HCT116 (cell line): ENCODE data around the gene GLYR1. TPM values are rescaled to one million over a fixed set of nuclear protein-coding genes. Genes with fewer than 3 reads are reported as not detected.

Experiments
- ATAC-seq: fragments of 200-7000 bp; cut with Tn5 transposase; 2 replicates; pipeline ENCODE4 v1.9.1; 2020; ENCODE audit warnings: mild to moderate bottlenecking, moderate library complexity
- BruUV-seq: library from RNA; stranded (reverse); fragments of 400-500 nt; replicated peaks from 2 replicates; lab custom pipeline; 2021; lab: Mats Ljungman, UMichigan
- CTCF ChIA-PET: fragments of 300-600 bp; sonication (Branson Sonifier 250); formaldehyde crosslinking; loops from one replicate; lab custom pipeline; 2021; ENCODE audit warnings: antibody characterized with exemption; lab: Charles Lee
- POLR2A ChIA-PET: fragments of 300-600, 350-600 bp; sonication (Branson Sonifier 250); formaldehyde crosslinking; loops from one replicate; lab custom pipeline; 2021; ENCODE audit warnings: antibody characterized with exemption; lab: Charles Lee
- RAD21 ChIA-PET, 2 experiments: fragments of 300-600 bp; sonication (Branson Sonifier 250); formaldehyde crosslinking; loops; one replicate each; lab custom pipeline; 2023; ENCODE audit warnings: low total read pairs in 2 of 2; ENCODE audit not compliant: uncharacterized antibody in 2 of 2, unreplicated experiment in 2 of 2, low non-redundant PET in 1 of 2; lab: Charles Lee
- DNase-seq: peaks from one replicate; pipeline ENCODE4 v3.0.0-alpha.2; 2010; ENCODE audit warnings: low read depth, low spot score
- H2AFZ ChIP-seq: fragments of 200-600 bp; shearing (Covaris generic), sonication (generic); 2 replicates; pipeline ENCODE4 v1.6.1; 2017; ENCODE audit warnings: low read depth, mixed run types, mixed read lengths, antibody characterized with exemption, low read length; ENCODE audit not compliant: poor library complexity, severe bottlenecking
- H3K27ac ChIP-seq: 2 replicates; pipeline ENCODE4 v1.5.1; 2012; ENCODE audit warnings: low read depth, low read length
- H3K27me3 ChIP-seq: fragments of 200-600 bp; sonication (generic); 2 replicates; pipeline ENCODE4 v1.6.1; 2016; ENCODE audit warnings: mixed run types, low read length, mixed read lengths; ENCODE audit not compliant: insufficient read depth
- H3K36me3 ChIP-seq, 2 experiments: fragments of 200-500 bp in 1 of 2; fragments of 200-600 bp in 1 of 2; sonication (Bioruptor generic) in 1 of 2; sonication (generic) in 1 of 2; 2 replicates each; pipeline versions ENCODE4 v1.5.1 to v1.6.1; 2014 to 2016; ENCODE audit warnings: low read length in 2 of 2, inconsistent platforms in 1 of 2, mixed read lengths in 1 of 2, mixed run types in 1 of 2; ENCODE audit not compliant: insufficient read depth in 2 of 2, control insufficient read depth in 1 of 2
- H3K4me1 ChIP-seq, 2 experiments: fragments of 200-600 bp in 1 of 2; sonication (generic) in 1 of 2; 2 replicates each; pipeline versions ENCODE4 v1.5.1 to v1.6.1; 2012 to 2017; ENCODE audit warnings: low read length in 2 of 2, inconsistent platforms in 1 of 2, mild to moderate bottlenecking in 1 of 2, mixed read lengths in 1 of 2, mixed run types in 1 of 2, moderate library complexity in 1 of 2; ENCODE audit not compliant: insufficient read depth in 2 of 2, control insufficient read depth in 1 of 2
- H3K4me2 ChIP-seq: fragments of 200-600 bp; sonication (generic); 2 replicates; pipeline ENCODE4 v1.6.1; 2017; ENCODE audit warnings: mixed run types, low read length, mixed read lengths
- H3K4me3 ChIP-seq, 2 experiments: fragments of 200-600 bp in 1 of 2; sonication (generic) in 1 of 2; replicated peaks in 1 of 2; 2 replicates each; pipeline ENCODE4 v1.5.1; 2011 to 2016; ENCODE audit warnings: low read length in 2 of 2, control low read depth in 1 of 2, low read depth in 1 of 2, mild to moderate bottlenecking in 1 of 2, mixed read lengths in 1 of 2, mixed run types in 1 of 2
- H3K79me2 ChIP-seq: fragments of 200-600 bp; sonication (generic); 2 replicates; pipeline ENCODE4 v1.6.1; 2017; ENCODE audit warnings: mild to moderate bottlenecking, mixed run types, low read length, moderate library complexity, mixed read lengths; ENCODE audit not compliant: insufficient read depth
- H3K9ac ChIP-seq: fragments of 200-600 bp; sonication (generic); 2 replicates; pipeline ENCODE4 v1.6.1; 2016; ENCODE audit warnings: low read length, mixed read lengths
- H3K9me2 ChIP-seq: fragments of 200-600 bp; sonication (generic), shearing (Covaris generic); 2 replicates; pipeline ENCODE4 v1.6.1; 2017; ENCODE audit warnings: mixed run types, mild to moderate bottlenecking, moderate library complexity; ENCODE audit not compliant: insufficient read depth
- H3K9me3 ChIP-seq, 2 experiments: fragments of 200-500 bp in 1 of 2; fragments of 200-600 bp in 1 of 2; sonication (Bioruptor generic) in 1 of 2; sonication (generic) in 1 of 2; 2 replicates each; pipeline ENCODE4 v1.6.1; 2014 to 2017; ENCODE audit warnings: low read length in 2 of 2, mixed read lengths in 2 of 2, inconsistent platforms in 1 of 2, low read depth in 1 of 2, mild to moderate bottlenecking in 1 of 2, mixed run types in 1 of 2, moderate library complexity in 1 of 2; ENCODE audit not compliant: control insufficient read depth in 1 of 2, insufficient read depth in 1 of 2
- H4K20me1 ChIP-seq: fragments of 200-600 bp; sonication (generic), shearing (Covaris generic); 2 replicates; pipeline ENCODE4 v1.6.1; 2017; ENCODE audit warnings: mixed run types, mild to moderate bottlenecking, moderate library complexity; ENCODE audit not compliant: insufficient read depth
- EGR1 ChIP-seq: IDR thresholded peaks from 2 replicates; pipeline ENCODE4 v1.6.1; 2012; ENCODE audit warnings: low read depth
- EZH2 ChIP-seq: fragments of 200-600 bp; sonication (generic); IDR thresholded peaks from 2 replicates; pipeline ENCODE4 v1.6.1; 2017; ENCODE audit warnings: antibody characterized with exemption, mixed run types
- EZH2phosphoT487 ChIP-seq: fragments of 200-600 bp; IDR thresholded peaks from 2 replicates; pipeline ENCODE4 v1.6.1; 2018; ENCODE audit warnings: antibody characterized with exemption, borderline replicate concordance
- FOSL1 ChIP-seq: IDR thresholded peaks from 2 replicates; pipeline ENCODE4 v1.6.1; 2012; ENCODE audit warnings: low read depth
- JUND ChIP-seq: IDR thresholded peaks from 2 replicates; pipeline ENCODE4 v1.6.1; 2012
- POLR2AphosphoS5 ChIP-seq: IDR thresholded peaks from 2 replicates; pipeline ENCODE4 v1.6.1; 2011; ENCODE audit warnings: mild to moderate bottlenecking, low read depth, low read length, moderate library complexity
- ZBTB33 ChIP-seq: IDR thresholded peaks from 2 replicates; pipeline ENCODE4 v1.6.1; 2011; ENCODE audit warnings: mild to moderate bottlenecking, low read length, moderate library complexity; ENCODE audit not compliant: insufficient replicate concordance; ENCODE audit errors: extremely low read depth
- ZFX ChIP-seq: fragments of 450-650 bp; IDR thresholded peaks from 2 replicates; pipeline ENCODE4 v1.6.1; 2017
- ZNF274 ChIP-seq: fragments of 200-500 bp; sonication (Bioruptor generic); IDR thresholded peaks from 2 replicates; pipeline ENCODE4 v1.6.1; 2014; ENCODE audit warnings: mild to moderate bottlenecking, low read depth, low read length, inconsistent platforms
- intact Hi-C: fragments of 100-400 bp; cut with micrococcal nuclease; formaldehyde crosslinking; loops from 2 replicates; pipeline ENCODE4 v1.10.0; 2022
- total RNA-seq: library from RNA; stranded (reverse); gene quantifications from one replicate; pipeline ENCODE4 v1.2.1, GENCODE V29; 2021; ENCODE audit not compliant: unreplicated experiment
- TF ChIP-seq, protein P1 (sequence below), 3 experiments: fragments of 200-600 bp in 1 of 3; sonication (generic) in 1 of 3; IDR thresholded peaks in 2 of 3; conservative IDR thresholded peaks in 1 of 3; 2 replicates each; pipeline ENCODE4 v1.5.1; 2012 to 2017; ENCODE audit warnings: low read depth in 2 of 3, low read length in 2 of 3, antibody characterized with exemption in 1 of 3, borderline replicate concordance in 1 of 3, control low read depth in 1 of 3, mild to moderate bottlenecking in 1 of 3, mixed read lengths in 1 of 3, mixed run types in 1 of 3, moderate library complexity in 1 of 3; ENCODE audit not compliant: insufficient read depth in 1 of 3
- TF ChIP-seq, protein P2 (sequence below): IDR thresholded peaks from 2 replicates; pipeline ENCODE4 v1.6.1; 2012; ENCODE audit warnings: low read depth

GLYR1 gene
- total RNA-seq, 1 experiment from 2014 or later = 50.0 TPM

DNA sequence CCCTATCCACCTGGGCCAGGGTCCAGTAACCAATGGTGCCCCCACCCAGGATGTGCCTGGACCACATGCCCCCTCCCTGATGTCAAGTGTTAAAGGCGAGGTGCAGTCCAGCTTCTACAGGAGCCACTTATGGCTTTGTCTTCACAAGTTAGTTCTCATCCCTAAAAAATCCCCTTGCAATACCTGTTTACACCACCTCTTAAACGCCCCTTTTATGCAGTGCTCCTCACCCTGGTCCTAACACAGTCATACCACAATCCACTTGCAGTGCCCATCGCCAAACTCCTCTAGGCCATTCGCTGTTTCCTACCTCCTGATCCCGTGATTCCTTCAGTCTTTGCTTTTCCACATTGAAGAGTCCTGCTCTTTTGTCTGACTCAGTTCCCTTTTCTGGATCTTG, 7.1 kb downstream of the GLYR1 start:
- ATAC-seq = peak; percentile 81
- Histone ChIP-seq H4K20me1 (no peaks in the 10 kb centered on the region; the same call in 1 of the 2 replicates), H3K9me3 (no peaks in the 10 kb centered on the region), H3K27ac (no peak overlapping the region), H3K36me3 (peaks cover 48 to 56% of the 10 kb centered on the region in 2 experiments), H3K9me2 (no peaks in the 10 kb centered on the region), H3K4me3 (no peak overlapping the region), H3K4me1 (no peaks in the 10 kb centered on the region), H3K9ac (no peak overlapping the region), H2AFZ (no peak overlapping the region), H3K4me2 (no peak overlapping the region), H3K27me3 (no peaks in the 10 kb centered on the region), H3K79me2 (peaks cover 56% of the 10 kb centered on the region)
- TF ChIP-seq POLR2AphosphoS5 (no peak), EGR1 (no peak), FOSL1 (no peak)
- TF ChIP-seq, protein P1, sequence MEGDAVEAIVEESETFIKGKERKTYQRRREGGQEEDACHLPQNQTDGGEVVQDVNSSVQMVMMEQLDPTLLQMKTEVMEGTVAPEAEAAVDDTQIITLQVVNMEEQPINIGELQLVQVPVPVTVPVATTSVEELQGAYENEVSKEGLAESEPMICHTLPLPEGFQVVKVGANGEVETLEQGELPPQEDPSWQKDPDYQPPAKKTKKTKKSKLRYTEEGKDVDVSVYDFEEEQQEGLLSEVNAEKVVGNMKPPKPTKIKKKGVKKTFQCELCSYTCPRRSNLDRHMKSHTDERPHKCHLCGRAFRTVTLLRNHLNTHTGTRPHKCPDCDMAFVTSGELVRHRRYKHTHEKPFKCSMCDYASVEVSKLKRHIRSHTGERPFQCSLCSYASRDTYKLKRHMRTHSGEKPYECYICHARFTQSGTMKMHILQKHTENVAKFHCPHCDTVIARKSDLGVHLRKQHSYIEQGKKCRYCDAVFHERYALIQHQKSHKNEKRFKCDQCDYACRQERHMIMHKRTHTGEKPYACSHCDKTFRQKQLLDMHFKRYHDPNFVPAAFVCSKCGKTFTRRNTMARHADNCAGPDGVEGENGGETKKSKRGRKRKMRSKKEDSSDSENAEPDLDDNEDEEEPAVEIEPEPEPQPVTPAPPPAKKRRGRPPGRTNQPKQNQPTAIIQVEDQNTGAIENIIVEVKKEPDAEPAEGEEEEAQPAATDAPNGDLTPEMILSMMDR (IDR thresholded peaks at IDR 0.05 in 2 of 3, conservative IDR thresholded peaks at IDR 0.05 in 1 of 3; ENCODE audit: borderline replicate concordance in 1 of 3, insufficient read depth in 1 of 3, low read depth in 2 of 3, low read length in 2 of 3) = 0 out of 6 replicates have a peak, but pooled peaks of 2 of the 3 experiments have one; percentile 7 to 21
- ChIA-PET POLR2A (no interaction called here), RAD21 (no interaction called here), CTCF (no interaction called here)
- no peak for DNase-seq
- intact Hi-C loops = no loop called here
- BruUV-seq = no TSS peak

DNA sequence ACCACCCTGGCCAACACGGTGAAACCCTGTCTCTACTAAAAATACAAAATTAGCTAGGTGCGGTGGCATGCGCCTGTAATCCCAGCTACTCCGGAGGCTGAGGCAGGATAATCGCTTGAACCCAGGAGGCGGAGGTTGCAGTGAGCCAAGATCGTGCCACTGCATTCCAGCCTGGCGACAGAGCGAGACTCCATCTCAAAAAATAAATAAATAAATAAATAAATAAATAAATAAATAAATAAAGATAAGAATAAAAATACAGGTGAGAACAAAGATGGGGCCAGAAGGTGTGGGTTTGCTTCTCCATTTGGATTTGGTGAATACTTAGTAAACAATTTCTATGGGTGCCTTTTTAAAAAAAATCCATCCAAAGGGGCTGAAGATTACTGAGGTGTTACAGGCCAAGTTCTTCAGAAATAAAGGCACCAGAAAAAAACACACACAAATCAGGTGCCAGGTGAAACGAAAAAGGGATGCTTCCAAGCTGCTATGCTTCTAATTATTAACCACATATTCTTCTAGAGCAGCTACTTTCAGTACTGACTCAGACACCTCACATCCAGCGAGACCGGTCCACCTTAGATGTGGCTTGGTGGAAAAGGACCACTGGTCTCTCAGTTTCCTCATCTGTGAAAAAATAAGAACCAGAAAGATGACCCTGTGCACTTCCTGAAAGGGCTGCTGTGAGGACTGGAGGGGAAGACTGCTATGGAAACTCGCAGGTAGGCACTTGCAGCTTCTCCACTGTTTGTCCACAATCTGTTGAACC, 9.2 kb downstream of the GLYR1 start:
- DNase-seq (no peak), ATAC-seq (no peak)
- Histone ChIP-seq H3K79me2 (peaks cover 44% of the 10 kb centered on the region), H3K4me3 (no peak overlapping the region), H3K4me2 (no peak overlapping the region), H3K36me3 (peaks cover 43 to 51% of the 10 kb centered on the region in 2 experiments), H3K9me3 (no peaks in the 10 kb centered on the region), H2AFZ (no peak overlapping the region), H3K9me2 (no peaks in the 10 kb centered on the region), H3K9ac (no peak overlapping the region), H4K20me1 (no peaks in the 10 kb centered on the region; the same call in 1 of the 2 replicates), H3K27ac (no peak overlapping the region), H3K4me1 (no peaks in the 10 kb centered on the region), H3K27me3 (no peaks in the 10 kb centered on the region)
- ChIA-PET RAD21 (no interaction called here), CTCF (no interaction called here), POLR2A (no interaction called here)
- intact Hi-C loops = no loop called here
- BruUV-seq = no TSS peak
- TF ChIP-seq EZH2phosphoT487 (no peak), ZBTB33 (no peak), EZH2 (no peak), ZFX (no peak), ZNF274 (no peak), JUND (no peak)
- TF ChIP-seq, protein P2, sequence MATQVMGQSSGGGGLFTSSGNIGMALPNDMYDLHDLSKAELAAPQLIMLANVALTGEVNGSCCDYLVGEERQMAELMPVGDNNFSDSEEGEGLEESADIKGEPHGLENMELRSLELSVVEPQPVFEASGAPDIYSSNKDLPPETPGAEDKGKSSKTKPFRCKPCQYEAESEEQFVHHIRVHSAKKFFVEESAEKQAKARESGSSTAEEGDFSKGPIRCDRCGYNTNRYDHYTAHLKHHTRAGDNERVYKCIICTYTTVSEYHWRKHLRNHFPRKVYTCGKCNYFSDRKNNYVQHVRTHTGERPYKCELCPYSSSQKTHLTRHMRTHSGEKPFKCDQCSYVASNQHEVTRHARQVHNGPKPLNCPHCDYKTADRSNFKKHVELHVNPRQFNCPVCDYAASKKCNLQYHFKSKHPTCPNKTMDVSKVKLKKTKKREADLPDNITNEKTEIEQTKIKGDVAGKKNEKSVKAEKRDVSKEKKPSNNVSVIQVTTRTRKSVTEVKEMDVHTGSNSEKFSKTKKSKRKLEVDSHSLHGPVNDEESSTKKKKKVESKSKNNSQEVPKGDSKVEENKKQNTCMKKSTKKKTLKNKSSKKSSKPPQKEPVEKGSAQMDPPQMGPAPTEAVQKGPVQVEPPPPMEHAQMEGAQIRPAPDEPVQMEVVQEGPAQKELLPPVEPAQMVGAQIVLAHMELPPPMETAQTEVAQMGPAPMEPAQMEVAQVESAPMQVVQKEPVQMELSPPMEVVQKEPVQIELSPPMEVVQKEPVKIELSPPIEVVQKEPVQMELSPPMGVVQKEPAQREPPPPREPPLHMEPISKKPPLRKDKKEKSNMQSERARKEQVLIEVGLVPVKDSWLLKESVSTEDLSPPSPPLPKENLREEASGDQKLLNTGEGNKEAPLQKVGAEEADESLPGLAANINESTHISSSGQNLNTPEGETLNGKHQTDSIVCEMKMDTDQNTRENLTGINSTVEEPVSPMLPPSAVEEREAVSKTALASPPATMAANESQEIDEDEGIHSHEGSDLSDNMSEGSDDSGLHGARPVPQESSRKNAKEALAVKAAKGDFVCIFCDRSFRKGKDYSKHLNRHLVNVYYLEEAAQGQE = no peak
